ENCODE data around the gene IL5RA. TPM values are rescaled to one million over a fixed set of nuclear protein-coding genes. Genes with fewer than 3 reads are reported as not detected.

IL5RA gene
- total RNA-seq, 1 experiment from 2014 or later: not detected

- TF ChIP-seq SIN3A (IDR thresholded peaks at IDR 0.05; ENCODE audit: low read depth): no peak
- no peak for TF ChIP-seq ZFX (IDR thresholded peaks at IDR 0.05)
- no peak for TF ChIP-seq JUND (IDR thresholded peaks at IDR 0.05)
- no peak for TF ChIP-seq REST (IDR thresholded peaks at IDR 0.05; ENCODE audit: low read depth)
These were observed 90.0 kb downstream of the IL5RA start (continued) for GRCh38 chr3:3020209-3020608.

Other genes with a start within 250 kb of the IL5RA start
- gene TRNT1, start 16.6 kb upstream of the IL5RA start, total RNA-seq (2021; ENCODE audit: unreplicated experiment): 21.4 TPM
- gene CRBN, start 69.3 kb upstream of the IL5RA start, total RNA-seq (2021; ENCODE audit: unreplicated experiment): 29.1 TPM